Measurements from ENCODE around the gene HOXA4.

- TF ChIP-seq CTCF (IDR thresholded peaks at IDR 0.05) (no peak), RELA (CRISPR knock-in tag; IDR thresholded peaks at IDR 0.05; ENCODE audit: borderline replicate concordance) (no peak)
Observed at GRCh38 chr7:27173956-27174873, 43.7 kb upstream of the HOXA4 start, which contains the start of gene HOXA10.

Data from WTC11 (cell line).